Parathyroid adenoma (tissue), 2 donors: ENCODE data around the gene PARVA.

Experiments used
- H2AFZ ChIP-seq: fragments of 300-600 bp; sonication (generic); one replicate; pipeline ENCODE4 v1.7.0; 2017; ENCODE audit warnings: antibody characterized with exemption, mild to moderate bottlenecking
- H3K27ac ChIP-seq: fragments of 300-600 bp; sonication (generic); one replicate; pipeline ENCODE4 v1.7.0; 2017
- H3K27me3 ChIP-seq: fragments of 300-600 bp; sonication (generic); one replicate; pipeline ENCODE4 v1.7.0; 2017; ENCODE audit warnings: low read length; ENCODE audit not compliant: control insufficient read depth, insufficient read depth
- H3K36me3 ChIP-seq: fragments of 300-600 bp; sonication (generic); one replicate; pipeline ENCODE4 v1.7.0; 2017; ENCODE audit warnings: low read length; ENCODE audit not compliant: control insufficient read depth, insufficient read depth
- H3K4me1 ChIP-seq: fragments of 300-600 bp; sonication (generic); one replicate; pipeline ENCODE4 v1.7.0; 2017; ENCODE audit warnings: control low read depth
- H3K4me2 ChIP-seq: fragments of 300-600 bp; sonication (generic); one replicate; pipeline ENCODE4 v1.7.0; 2017; ENCODE audit warnings: low read length
- H3K4me3 ChIP-seq: fragments of 300-600 bp; sonication (generic); one replicate; pipeline ENCODE4 v1.7.0; 2017; ENCODE audit warnings: low read depth, low read length
- H3K79me2 ChIP-seq: fragments of 300-600 bp; sonication (generic); one replicate; pipeline ENCODE4 v1.7.0; 2017; ENCODE audit warnings: control low read depth
- H3K9ac ChIP-seq: fragments of 300-600 bp; sonication (generic); one replicate; pipeline ENCODE4 v1.7.0; 2017; ENCODE audit warnings: mild to moderate bottlenecking
- H3K9me3 ChIP-seq: fragments of 300-600 bp; sonication (generic); one replicate; pipeline ENCODE4 v1.7.0; 2017; ENCODE audit warnings: low read length; ENCODE audit not compliant: control insufficient read depth
- CTCF ChIP-seq: fragments of 300-600 bp; sonication (generic); IDR thresholded peaks from one replicate; pipeline ENCODE4 v1.7.0; 2017; ENCODE audit warnings: antibody characterized with exemption, mild to moderate bottlenecking
- donor health status: primary hyperparathyroidism.

Gene PARVA

DNA sequence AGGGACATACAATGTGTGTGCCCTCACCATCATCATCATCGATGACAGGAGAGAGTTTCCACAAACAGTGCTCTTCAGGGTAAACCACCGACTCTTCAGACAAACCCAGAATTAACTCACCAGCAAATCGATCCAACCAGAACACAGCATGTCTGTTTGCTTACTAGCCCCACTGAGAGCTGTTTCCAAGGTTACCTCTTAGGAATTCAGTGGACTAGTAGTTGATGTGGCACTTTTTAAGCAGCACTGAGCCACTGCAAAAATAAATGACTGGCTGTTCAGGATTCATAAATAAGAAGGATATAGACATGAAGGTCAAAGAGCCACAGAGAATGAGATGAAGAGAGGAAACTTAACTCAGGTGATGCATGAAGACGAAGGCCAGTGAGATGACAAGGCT lies 83.1 kb downstream of the PARVA start:
- Histone ChIP-seq H2AFZ (no peak overlapping the region), H3K9ac (no peak overlapping the region), H3K36me3 (no peaks in the 10 kb centered on the region), H3K79me2 (peaks cover 3% of the 10 kb centered on the region), H3K4me1 (no peaks in the 10 kb centered on the region), H3K27ac (no peak overlapping the region), H3K4me2 (no peak overlapping the region), H3K4me3 (no peak overlapping the region), H3K9me3 (no peaks in the 10 kb centered on the region), H3K27me3 (no peaks in the 10 kb centered on the region)
- TF ChIP-seq CTCF = no peak

- Histone ChIP-seq H3K27ac (no peak overlapping the region), H3K79me2 (no peaks in the 10 kb centered on the region), H3K9me3 (no peaks in the 10 kb centered on the region), H3K4me2 (no peak overlapping the region), H3K4me3 (no peak overlapping the region), H3K36me3 (no peaks in the 10 kb centered on the region), H3K4me1 (no peaks in the 10 kb centered on the region), H2AFZ (no peak overlapping the region), H3K27me3 (no peaks in the 10 kb centered on the region), H3K9ac (no peak overlapping the region)
- TF ChIP-seq CTCF = no peak
These were observed 84.1 kb downstream of the PARVA start for GRCh38 chr11:12461516-12461915.

DNA sequence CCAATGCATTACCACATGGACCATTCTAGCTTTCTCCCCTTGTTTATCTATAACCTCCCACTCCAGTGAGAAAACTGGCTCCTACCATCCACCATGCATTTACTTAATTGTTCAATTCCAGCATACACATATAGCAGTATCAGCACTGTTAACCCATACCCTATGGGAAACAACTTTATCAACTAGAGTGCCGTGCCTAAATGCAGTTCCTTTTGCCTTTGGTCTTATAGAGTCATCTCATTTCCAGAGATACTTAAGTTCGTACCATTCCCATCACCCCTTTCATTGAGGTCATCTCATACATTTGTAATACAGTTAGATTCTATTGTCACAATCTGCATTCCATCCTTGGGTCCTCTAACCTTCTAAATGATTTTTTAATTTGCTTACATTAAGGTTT lies 86.9 kb downstream of the PARVA start:
- no peak overlapping the region for H3K9ac ChIP-seq
- no peaks in the 10 kb centered on the region for H3K4me1 ChIP-seq
- H2AFZ ChIP-seq = no peak overlapping the region
- H3K9me3 ChIP-seq = no peaks in the 10 kb centered on the region
- H3K36me3 ChIP-seq = no peaks in the 10 kb centered on the region
- H3K79me2 ChIP-seq = no peaks in the 10 kb centered on the region
- H3K27me3 ChIP-seq = no peaks in the 10 kb centered on the region
- H3K4me2 ChIP-seq = no peak overlapping the region
- TF ChIP-seq CTCF = no peak
- no peak overlapping the region for H3K27ac ChIP-seq
- no peak overlapping the region for H3K4me3 ChIP-seq

GRCh38 chr11:12465332-12465731 lies 88.0 kb downstream of the PARVA start:
- Histone ChIP-seq H3K4me2 (no peak overlapping the region), H3K79me2 (no peaks in the 10 kb centered on the region), H3K36me3 (no peaks in the 10 kb centered on the region), H3K4me1 (no peaks in the 10 kb centered on the region), H3K27ac (no peak overlapping the region), H3K4me3 (no peak overlapping the region), H3K9me3 (no peaks in the 10 kb centered on the region), H3K9ac (no peak overlapping the region), H2AFZ (no peak overlapping the region), H3K27me3 (no peaks in the 10 kb centered on the region)
- TF ChIP-seq CTCF = no peak

DNA sequence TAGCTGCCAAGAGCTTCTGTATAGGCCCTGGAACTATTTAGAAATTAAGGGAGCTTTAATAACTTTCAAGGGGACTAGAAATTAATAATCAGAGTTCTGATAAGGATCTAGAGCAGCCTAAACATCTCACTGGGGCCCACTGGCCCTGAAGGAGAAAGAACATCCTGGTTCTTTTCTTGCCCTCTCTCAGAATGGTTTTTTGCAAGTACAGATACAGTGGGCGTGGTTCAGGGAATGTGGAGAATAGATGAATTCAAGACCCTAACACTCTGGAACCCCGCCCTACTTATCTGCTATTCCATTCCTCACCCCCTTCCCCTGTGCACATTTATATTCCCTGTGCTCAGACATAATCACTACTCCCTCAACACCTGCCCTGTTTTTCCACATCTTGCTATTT lies 90.2 kb downstream of the PARVA start:
- H3K4me2 ChIP-seq = no peak overlapping the region
- H3K27me3 ChIP-seq = no peaks in the 10 kb centered on the region
- H3K9ac ChIP-seq = no peak overlapping the region
- H3K4me3 ChIP-seq = no peak overlapping the region
- TF ChIP-seq CTCF = no peak
- peaks cover 2% of the 10 kb centered on the region for H3K4me1 ChIP-seq
- H3K27ac ChIP-seq = no peak overlapping the region
- no peaks in the 10 kb centered on the region for H3K36me3 ChIP-seq
- no peak overlapping the region for H2AFZ ChIP-seq
- no peaks in the 10 kb centered on the region for H3K79me2 ChIP-seq
- no peaks in the 10 kb centered on the region for H3K9me3 ChIP-seq
